NB4 (cell line): ENCODE results near the gene PLXNA2.

Experiments
- DNase-seq: peaks from one replicate; pipeline ENCODE4 v3.0.0; 2010; ENCODE audit warnings: low read depth
- H3K4me3 ChIP-seq: one replicate; pipeline ENCODE4 v1.5.1; 2011; ENCODE audit warnings: mild to moderate bottlenecking, low read depth, low read length, moderate library complexity
- CTCF ChIP-seq: IDR thresholded peaks from one replicate; pipeline ENCODE4 v1.5.1; 2012; ENCODE audit warnings: low read depth, low read length
- MYC ChIP-seq: IDR thresholded peaks from 2 replicates; pipeline ENCODE4 v1.6.1; 2011; ENCODE audit warnings: low read depth, low read length
- POLR2A ChIP-seq: IDR thresholded peaks from 2 replicates; pipeline ENCODE4 v1.6.1; 2011; ENCODE audit warnings: mild to moderate bottlenecking; ENCODE audit not compliant: insufficient read length; ENCODE audit errors: extremely low read depth
- TF ChIP-seq, protein P1 (sequence below): IDR thresholded peaks from 2 replicates; pipeline ENCODE4 v1.6.1; 2011; ENCODE audit warnings: low read depth, low read length

Gene PLXNA2

GRCh38 chr1:208142590-208143382 lies 101.4 kb downstream of the PLXNA2 start:
- TF ChIP-seq MYC (no peak), POLR2A (no peak), CTCF (no peak)
- TF ChIP-seq, protein P1, sequence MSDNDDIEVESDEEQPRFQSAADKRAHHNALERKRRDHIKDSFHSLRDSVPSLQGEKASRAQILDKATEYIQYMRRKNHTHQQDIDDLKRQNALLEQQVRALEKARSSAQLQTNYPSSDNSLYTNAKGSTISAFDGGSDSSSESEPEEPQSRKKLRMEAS: no peak
- no peak overlapping the region for H3K4me3 ChIP-seq
- no peak for DNase-seq

GRCh38 chr1:208141610-208142192 lies 102.5 kb downstream of the PLXNA2 start:
- TF ChIP-seq MYC (no peak), CTCF (no peak), POLR2A (no peak)
- TF ChIP-seq, protein P1: no peak
- no peak overlapping the region for H3K4me3 ChIP-seq
- DNase-seq: no peak

DNA sequence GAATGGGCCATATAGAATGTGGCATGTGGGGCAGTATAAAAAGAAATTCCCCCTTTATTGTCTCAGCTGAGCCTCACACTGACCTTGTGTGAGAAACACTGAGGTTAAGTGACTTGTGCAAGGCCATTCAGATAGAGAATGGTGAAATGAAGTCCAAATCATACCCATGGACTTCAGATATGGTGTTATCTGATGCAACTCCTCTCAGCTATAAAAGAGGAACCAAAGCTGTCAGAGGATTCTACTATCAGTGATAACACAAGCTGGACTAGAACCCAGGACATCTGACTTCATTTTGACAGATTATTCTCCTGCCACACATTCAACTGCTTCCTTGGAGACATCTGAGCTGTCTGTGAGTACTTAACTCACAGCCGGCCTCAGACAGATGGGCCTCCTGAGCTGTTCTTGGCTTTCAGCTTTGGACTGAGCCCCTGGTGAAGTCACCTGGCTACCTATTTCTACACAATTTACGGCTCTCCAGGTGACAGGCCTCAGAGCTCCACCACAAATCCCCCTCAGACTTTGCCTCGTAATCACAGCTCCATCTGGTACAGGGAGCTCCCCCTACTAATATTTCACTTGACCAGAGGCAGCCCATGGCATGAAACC lies 104.6 kb downstream of the PLXNA2 start:
- DNase-seq: peak; percentile 23
- no peak overlapping the region for H3K4me3 ChIP-seq
- TF ChIP-seq CTCF (no peak), POLR2A (no peak), MYC (no peak)
- TF ChIP-seq, protein P1: no peak

- H3K4me3 ChIP-seq: no peak overlapping the region
- TF ChIP-seq POLR2A (no peak), CTCF (no peak), MYC (no peak)
- TF ChIP-seq, protein P1: no peak
- no peak for DNase-seq
These were observed 107.0 kb downstream of the PLXNA2 start for GRCh38 chr1:208137193-208137592.

- DNase-seq: no peak
- TF ChIP-seq MYC (no peak), POLR2A (no peak), CTCF (no peak)
- TF ChIP-seq, protein P1: no peak
- H3K4me3 ChIP-seq: no peak overlapping the region
These were observed 107.6 kb downstream of the PLXNA2 start for GRCh38 chr1:208136459-208137182.
